NCI-H345 treated with DMSO at 0.1 percent for 48 hours (cell line): ENCODE measurements around the gene NDUFA11.
"Not testable (repeated sequence)": the region's sequence is repeated elsewhere in the genome, so short reads cannot be mapped to it uniquely, and the experiment has no call there.

Experiments
- DNase-seq: peaks from one replicate; lab custom pipeline; 2025; ENCODE audit not compliant: unreplicated experiment; lab: John Stamatoyannopoulos, UW

NDUFA11 gene

DNA sequence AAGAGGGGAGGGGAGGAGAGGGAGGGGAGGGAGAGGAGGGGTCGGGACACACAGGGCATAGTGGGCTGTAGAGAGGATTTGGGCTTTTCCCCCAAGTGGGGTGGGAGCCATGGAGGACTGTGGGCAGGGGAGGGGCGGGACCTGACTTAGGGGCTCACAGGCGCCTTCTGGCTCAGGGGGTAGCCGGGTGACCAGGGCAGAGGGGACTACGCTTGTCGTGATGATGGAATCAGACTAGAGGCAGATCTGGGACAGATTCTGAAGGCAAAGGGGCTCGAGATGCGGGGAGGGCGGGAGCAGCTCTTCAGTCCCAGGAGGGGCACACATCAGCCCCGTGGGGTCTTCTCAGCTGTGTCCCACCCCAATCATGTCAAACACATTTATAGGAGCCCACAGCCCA lies 13.5 kb downstream of the NDUFA11 start:
- DNase-seq = no peak

- no peak for DNase-seq
Measured at GRCh38 chr19:5889288-5889971, 14.2 kb downstream of the NDUFA11 start.

GRCh38 chr19:5884065-5884811 lies 19.4 kb downstream of the NDUFA11 start:
- DNase-seq = not testable (repeated sequence)

- DNase-seq = not testable (repeated sequence)
Measured at GRCh38 chr19:5883157-5883873, 20.3 kb downstream of the NDUFA11 start.

- no peak for DNase-seq
Measured at GRCh38 chr19:5882421-5882968, 21.1 kb downstream of the NDUFA11 start.

DNA sequence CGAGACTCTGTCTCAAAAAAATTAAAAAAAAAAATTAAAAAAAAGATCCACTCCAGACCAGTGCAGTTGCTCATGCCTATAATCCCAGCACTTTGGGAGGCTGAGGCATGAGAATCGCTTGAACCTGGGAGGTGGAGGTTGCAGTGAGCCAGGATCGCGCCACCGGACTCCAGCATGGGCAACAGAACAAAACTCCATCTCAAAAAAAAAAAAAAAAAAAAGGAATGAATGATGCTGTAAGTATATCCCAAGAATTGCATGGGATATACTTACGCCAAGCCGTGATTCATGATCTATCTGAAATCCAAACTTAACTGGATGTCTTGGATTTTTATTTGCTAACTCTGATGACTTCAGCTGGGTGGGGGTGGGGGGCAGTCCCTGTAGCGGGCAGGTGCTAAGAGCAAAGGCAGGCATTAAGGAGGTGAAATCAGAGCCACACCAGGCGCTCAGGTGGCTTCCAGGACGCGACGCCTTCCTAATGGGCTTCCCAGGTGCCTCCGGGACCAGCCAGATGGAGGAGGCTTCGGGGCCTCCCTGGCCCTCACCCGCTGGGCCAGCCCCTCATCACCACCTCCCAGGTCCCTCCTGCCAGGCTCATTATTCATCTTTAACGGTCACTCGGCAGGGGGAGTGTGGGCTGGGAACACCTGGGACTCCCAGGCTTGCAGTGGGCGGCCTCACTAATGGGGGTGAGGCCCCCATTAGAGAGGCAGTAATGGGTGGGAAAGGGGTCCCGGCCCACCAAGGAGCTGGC lies 21.9 kb downstream of the NDUFA11 start:
- DNase-seq = no peak

DNA sequence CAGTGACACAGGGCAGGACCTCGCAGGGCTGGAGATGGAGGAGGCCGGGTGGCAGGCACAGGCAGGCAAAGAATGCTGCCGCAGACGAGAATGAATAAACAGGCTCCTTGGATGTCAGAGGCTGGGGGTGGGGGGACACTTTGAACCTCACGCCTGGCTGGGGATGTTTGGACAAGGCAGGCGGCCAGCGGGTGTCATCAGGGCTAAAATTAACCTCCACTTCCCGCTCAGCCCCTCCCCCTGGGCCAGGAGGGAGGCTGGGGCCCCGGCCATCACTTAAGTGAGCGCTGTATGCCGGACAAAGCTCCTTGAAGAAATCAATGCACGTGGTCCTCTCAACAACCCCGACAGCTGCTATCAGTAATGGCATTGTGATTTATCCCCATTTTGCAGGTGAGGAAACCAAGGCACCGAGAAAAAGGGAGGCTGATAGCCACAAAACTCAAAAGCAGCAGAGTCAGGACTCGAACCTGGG lies 22.9 kb downstream of the NDUFA11 start:
- DNase-seq = no peak

DNA sequence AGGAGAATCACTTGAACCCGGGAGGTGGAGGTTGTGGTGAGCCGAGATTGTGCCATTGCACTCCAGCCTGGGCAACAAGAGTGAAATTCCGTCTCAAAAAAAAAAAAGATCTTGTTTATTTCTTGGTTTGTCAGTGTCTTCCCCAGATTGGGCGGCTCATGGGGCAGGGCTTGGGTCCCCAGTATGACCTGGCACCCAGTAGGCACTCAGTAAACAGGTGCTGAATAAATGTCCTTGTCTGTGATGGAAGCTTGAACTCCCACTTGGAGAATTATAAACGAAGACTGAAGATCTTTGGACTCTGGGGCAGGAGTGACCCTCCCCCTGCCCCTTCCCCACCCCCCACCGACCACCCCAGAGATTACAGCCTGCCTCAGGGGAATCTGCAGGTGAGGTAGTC lies 23.4 kb downstream of the NDUFA11 start:
- DNase-seq = no peak

GRCh38 chr19:5877882-5878281 lies 25.7 kb downstream of the NDUFA11 start:
- no peak for DNase-seq

DNA sequence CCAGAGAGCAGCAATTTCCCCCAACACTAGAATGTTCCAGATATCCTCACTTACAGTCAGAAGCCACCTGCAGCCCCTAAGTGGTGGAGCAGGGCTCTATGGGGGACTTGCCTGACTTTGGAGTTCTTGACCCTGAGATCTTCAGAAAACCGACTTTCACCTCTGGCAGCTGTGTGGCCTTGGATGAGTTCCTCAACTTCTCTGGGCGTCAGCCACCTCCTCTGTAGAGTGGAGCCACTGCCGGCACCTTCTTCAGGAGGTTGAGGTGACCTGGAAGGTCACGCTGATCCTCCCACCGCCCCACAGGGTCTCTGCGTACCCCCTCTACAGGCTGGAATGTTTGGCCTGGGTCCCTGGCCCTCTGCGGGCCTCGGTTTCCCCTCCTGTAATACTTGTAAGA lies 26.2 kb downstream of the NDUFA11 start:
- DNase-seq = no peak

GRCh38 chr19:5874496-5874895 lies 29.1 kb downstream of the NDUFA11 start:
- DNase-seq = not testable (repeated sequence)

GRCh38 chr19:5873617-5874199 lies 29.9 kb downstream of the NDUFA11 start:
- DNase-seq = no peak

DNA sequence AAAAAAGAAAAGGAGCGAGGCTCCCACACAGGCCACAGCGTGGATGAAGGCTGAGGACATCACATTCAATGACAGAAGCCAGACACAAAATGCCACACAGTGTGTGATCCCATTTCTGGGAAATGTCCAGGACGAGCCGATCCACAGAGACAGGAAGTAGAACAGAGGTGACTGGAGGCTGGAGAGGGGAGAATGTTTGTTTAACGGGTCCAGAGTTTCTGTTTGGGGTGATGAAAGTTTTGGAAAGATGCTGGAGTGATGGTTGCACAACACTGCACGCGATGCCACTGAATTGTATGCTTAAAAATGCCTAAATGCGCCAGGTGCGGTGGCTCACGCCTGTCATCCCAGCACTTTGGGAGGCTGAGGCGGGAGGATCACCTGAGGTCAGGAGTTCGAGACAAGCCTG lies 32.6 kb downstream of the NDUFA11 start:
- no peak for DNase-seq

DNA sequence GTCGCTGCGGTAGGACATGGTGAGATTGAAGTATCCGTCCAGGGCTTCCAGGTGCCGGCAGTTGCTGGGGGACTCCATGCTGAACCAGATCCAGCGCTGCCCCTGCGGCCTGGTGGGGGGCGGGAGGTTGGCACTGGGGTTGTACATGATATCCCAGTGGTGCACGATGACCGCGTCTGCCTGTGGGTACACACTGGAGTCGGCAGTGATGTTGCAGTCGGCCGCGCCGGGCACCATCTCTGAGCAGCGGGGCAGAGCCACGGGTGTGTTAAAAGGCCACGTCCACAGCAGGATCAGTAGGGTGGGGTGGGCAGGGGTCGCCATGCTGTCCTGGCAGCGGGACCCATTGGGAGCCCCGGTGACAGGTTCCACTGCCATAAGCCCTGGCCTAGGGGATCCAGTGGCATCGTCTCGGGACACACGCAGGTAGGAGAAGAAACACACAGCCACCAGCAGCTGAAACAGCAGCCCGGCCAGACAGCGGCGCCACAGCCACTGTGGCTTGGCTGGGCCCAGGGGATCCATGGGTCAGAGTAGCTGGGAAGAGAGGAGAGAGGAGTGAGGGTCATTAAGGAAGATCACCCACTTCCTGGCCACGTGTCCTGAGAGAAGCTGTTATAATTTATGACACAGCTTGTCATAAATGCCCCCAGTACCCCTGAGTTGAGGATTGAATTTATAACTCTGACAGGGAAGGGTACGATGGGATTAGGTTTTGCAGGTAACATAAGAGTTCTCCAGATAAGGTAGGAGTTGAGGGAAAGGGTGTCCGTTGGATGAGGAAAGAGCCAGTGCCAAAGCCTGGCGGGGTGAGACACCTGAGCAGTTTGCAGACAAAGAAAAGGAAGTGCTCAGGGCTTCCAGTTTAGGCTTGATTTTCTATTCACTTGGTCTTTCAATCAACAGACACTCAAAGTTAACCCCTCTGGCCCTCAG lies 36.1 kb downstream of the NDUFA11 start:
- DNase-seq = no peak

DNA sequence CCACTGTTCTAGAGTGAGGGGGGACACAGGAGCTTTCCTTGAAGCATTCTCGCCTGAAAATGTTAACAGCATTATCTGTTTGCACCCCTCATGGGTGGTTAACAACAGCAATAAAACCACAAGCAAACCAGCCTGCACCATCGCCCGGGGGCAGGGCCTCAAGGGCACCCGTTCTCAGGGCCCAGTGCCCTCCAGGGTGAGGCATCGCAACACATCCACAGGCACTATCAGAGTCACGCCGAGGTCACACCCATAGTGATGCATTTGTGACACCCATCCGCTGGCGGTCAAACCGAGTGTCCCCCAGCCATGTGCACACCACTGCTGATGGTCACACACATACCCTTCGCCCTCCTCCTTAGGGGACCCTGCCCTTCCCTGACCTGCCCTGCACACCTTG lies 37.8 kb downstream of the NDUFA11 start:
- no peak for DNase-seq

GRCh38 chr19:5864725-5865486 lies 38.7 kb downstream of the NDUFA11 start:
- DNase-seq = no peak

- no peak for DNase-seq
Measured at GRCh38 chr19:5864013-5864720, 39.4 kb downstream of the NDUFA11 start.
